ENCODE data around the gene DIPK1C.
"Not testable (repeated sequence)": the region's sequence is repeated elsewhere in the genome, so short reads cannot be mapped to it uniquely, and the experiment has no call there.

The DIPK1C gene

DNA sequence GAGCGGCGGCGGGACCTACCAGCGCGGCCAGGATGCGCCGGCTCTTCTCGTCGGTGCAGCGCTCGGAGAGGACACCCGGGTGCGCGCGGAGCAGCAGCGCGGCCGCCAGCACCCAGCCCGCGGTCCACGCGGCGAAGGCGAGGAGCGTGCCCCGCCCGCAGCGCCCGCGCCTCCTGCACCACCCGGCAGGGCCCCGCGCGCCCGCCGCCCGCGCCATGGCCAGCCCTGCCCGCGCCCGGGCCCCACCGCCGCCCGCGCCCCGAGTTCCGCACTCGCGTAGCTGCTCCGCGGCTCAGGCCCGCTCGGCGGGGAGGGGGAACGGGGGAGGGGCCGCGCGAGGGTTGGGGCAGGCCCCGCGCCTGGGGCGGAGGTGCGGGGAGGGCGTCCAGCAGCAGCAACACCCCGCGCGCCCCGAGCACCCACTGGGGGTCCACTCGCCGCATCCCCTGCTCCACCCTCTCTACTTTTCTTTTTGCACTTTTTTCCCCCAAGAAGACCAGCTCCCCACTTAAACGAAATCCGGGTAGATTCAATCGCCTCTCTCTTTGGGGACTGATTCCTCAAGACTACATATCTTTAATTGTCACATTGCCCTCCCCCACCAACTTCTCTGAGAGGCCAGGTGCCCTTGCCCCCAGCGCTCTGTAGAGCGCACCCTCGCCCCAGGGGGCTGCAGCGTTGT, at the start of gene DIPK1C:
Gene DIPK1C, minus strand, starts transcription at position 266 of the 682 bp plus-strand sequence. Its CDS starts 49 bp downstream, at position 217.
- TF ChIP-seq JUND (IDR thresholded peaks at IDR 0.05; ENCODE audit: low read depth): no peak
- no peak for DNase-seq (ENCODE audit: low read depth in 1 of 2, low spot score in 1 of 2)
- in situ Hi-C loops (cut with HindIII; ENCODE audit: low pct_unique_long_range_greater_than_20kb, low sequenced_read_pairs): no loop called here

DNA sequence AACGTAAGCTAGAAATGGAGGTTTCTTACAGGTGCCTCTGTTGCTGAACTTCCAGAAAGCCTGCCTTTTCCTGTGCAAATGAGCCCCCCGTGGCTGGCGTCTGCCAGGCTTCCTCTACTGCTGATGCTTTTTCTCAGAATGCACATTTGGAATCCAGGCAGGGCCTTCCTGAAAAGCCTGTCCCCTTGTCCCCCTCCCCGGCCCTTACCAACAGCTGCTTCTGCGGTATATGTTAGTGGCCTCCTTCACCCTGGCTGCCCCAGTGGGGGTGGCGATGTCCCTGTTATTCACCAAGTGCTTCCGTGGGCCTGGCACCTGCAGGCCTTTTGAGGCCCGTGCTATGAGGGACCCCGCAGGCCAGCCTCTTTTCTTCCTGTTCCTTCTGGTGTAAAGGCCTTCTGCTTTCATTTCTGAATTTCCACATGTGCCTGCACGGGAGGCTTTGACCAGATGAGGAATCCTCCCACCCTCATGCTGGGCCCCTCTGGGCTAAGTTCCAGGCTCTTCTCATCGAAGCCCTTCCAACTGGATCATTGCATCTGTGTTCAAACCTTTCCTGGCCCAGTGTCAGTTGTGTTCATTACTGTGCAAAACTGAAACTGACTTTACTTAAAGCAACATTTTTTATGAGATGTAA, 49.5 kb upstream of the DIPK1C start:
- in situ Hi-C loops (cut with HindIII; ENCODE audit: low pct_unique_long_range_greater_than_20kb, low sequenced_read_pairs): no loop called here
- no peak for TF ChIP-seq JUND (IDR thresholded peaks at IDR 0.05; ENCODE audit: low read depth)
- DNase-seq (ENCODE audit: low read depth in 1 of 2, low spot score in 1 of 2): no peak

DNA sequence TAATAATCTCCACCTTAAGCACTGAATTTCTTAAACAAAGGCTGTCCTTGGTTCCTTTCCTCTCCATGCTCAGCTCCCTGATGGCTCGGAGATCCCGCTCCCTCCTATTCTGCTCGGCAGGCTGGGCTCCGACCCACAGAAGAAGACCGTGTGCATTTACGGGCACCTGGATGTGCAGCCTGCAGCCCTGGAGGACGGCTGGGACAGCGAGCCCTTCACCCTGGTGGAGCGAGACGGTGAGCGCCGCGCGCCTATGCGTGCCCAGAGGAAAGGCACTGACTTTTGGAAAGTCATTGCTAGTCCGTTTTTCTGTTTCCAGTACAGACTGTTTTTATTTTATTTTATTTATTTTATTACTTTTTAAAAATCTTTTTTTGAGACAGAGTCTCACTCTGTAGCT, 48.7 kb upstream of the DIPK1C start:
- in situ Hi-C loops (cut with HindIII; ENCODE audit: low pct_unique_long_range_greater_than_20kb, low sequenced_read_pairs): no loop called here
- no peak for TF ChIP-seq JUND (IDR thresholded peaks at IDR 0.05; ENCODE audit: low read depth)
- no peak for DNase-seq (ENCODE audit: low read depth in 1 of 2, low spot score in 1 of 2)

DNA sequence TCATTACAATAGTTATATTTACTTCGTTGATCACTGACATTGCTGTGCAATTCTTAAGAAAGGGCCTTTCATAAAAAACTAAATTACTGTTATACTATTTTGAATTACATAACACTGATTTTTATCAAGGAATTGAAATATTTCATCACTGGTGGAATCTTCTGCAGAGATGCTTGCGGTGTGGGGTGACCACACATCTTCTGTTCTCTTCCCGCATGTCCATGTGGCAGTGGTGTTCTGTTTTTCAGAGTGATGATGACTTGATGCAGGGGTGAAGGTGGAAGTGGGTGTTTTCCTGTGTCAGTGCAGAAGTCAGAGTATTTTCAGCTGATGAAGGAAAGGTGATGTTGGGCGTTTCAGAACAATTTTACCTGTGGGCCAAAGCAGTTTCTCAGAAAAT, 46.0 kb upstream of the DIPK1C start:
- TF ChIP-seq JUND (IDR thresholded peaks at IDR 0.05; ENCODE audit: low read depth): no peak
- no peak for DNase-seq (ENCODE audit: low read depth in 1 of 2, low spot score in 1 of 2)
- in situ Hi-C loops (cut with HindIII; ENCODE audit: low pct_unique_long_range_greater_than_20kb, low sequenced_read_pairs): no loop called here

DNA sequence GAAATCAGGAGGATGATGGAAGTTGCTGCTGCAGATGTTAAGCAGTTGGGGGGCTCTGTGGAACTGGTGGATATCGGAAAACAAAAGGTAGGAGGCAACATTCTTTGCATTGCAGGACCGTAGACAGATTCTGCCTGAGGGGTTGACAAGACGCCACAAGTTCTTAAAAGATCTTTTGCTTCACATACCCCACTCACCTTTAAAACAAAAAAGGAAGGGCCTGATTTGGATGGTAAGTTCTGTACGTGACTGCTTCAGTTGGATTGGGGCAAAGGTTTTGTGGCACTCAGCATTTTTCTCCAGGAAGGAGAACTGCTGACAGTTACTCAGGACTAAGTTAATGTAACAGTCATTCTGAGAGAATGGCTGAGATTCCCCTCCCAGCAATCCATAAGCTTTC, 44.3 kb upstream of the DIPK1C start:
- TF ChIP-seq JUND (IDR thresholded peaks at IDR 0.05; ENCODE audit: low read depth): no peak
- in situ Hi-C loops (cut with HindIII; ENCODE audit: low pct_unique_long_range_greater_than_20kb, low sequenced_read_pairs): no loop called here
- DNase-seq (ENCODE audit: low read depth in 1 of 2, low spot score in 1 of 2): peak in 1 of 2 experiments; percentile 35

DNA sequence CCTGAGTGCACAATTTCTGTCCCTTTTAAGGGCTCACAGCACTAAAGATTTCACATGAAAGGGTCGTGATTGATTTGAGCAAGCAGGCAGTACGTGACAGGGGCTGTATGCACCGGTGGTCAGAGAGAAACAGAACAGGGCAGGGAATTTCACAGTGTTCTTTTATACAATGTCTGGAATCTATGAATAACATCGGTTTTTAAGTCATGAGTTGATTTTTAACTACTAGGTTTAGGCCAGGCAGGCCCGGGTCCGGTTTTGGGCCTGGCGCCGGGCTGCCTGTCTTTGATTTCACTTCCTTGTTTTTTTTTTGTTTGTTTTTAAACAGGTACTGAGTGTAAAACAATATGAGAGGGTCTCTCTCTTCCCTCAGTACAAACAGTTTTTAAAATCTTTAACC, 43.7 kb upstream of the DIPK1C start:
- DNase-seq (ENCODE audit: low read depth in 1 of 2, low spot score in 1 of 2); in situ Hi-C loops (cut with HindIII; ENCODE audit: low pct_unique_long_range_greater_than_20kb, low sequenced_read_pairs): not testable (repeated sequence)

DNA sequence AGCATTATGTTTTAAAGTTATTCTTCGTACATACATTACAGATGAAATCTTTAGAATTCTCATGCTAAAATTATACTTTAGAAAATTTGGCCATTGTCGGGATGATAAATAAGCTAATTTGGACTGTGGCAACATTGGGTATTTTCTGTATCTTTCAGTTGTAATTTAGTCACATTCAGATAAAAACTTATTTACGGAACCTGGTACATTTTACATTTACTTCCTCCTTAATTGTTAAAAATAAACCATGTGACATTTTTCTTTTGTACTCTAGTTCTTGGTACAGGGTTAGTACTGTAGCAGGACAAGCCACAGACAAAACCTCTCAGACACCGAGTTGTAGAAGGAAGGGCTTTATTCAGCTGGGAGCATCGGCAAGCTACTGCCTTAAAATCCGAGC, 43.3 kb upstream of the DIPK1C start:
- in situ Hi-C loops (cut with HindIII; ENCODE audit: low pct_unique_long_range_greater_than_20kb, low sequenced_read_pairs): no loop called here
- DNase-seq (ENCODE audit: low read depth in 1 of 2, low spot score in 1 of 2): no peak

DNA sequence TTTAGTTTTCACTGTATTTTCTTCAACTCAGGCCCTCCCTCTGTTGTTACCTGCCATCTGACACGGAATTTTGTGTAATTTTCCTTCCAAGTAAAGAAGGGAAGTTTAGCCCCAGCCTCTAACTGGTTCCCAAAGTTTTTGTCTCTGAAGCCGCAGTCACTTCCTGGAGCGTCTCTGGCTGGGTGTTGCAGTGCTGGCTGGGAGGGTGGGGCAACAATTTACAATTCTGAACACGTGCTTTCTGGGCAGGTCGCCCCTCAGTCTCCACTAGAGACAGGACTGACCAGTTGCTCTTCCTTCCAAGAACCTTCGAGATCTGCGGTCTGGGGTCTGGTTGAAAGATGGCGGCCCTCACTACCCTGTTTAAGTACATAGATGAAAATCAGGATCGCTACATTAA, 42.5 kb upstream of the DIPK1C start:
- DNase-seq (ENCODE audit: low read depth in 1 of 2, low spot score in 1 of 2): peak; percentile 72 to 90
- in situ Hi-C loops (cut with HindIII; ENCODE audit: low pct_unique_long_range_greater_than_20kb, low sequenced_read_pairs): no loop called here
- no peak for TF ChIP-seq JUND (IDR thresholded peaks at IDR 0.05; ENCODE audit: low read depth)

More for the DNA sequence above, 43.3 kb upstream of the DIPK1C start:
- TF ChIP-seq JUND (IDR thresholded peaks at IDR 0.05; ENCODE audit: low read depth): no peak

DNA sequence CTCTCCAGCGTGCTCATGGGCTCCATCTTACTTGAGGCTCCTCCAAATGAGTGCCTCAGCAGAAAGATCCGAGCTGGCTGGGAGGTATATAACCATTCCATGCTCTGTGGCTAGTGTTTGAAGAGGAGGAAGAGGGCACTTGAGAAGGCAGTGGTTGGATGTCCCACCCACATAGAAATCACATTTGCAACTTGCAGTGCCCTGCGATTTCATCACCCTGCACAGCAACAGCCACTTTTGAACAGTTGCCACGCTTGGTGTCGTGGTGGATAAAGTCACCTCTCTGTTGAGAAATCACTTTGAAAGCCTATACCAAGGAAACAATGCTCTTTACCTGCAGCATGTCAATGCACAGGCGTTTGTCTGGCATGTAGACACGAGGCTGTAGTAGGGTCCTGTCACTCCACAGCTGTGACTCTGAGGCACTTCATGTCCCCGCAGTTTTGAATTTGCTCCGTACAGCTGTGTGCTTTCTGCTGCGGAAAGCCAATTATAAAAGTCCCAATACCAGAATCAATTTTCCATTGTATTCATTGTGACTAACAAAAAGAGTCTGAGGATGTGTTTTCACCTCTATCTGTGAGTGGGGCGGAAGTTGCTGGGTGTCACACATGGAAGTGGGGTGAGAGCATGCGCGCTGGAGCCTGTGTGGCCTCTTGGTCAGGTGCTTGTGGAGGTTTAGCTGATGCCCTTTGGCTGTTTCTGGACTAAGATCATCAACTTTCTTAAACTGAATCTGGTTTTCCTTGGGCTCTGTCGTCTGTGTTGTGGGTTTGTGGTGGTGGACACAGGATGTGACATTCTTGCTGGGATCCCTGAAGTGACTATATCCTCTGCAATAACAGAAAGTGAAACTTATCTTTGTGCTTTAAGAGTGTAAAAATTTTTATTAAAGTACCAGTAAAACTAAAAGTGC, 41.9 kb upstream of the DIPK1C start:
- in situ Hi-C loops (cut with HindIII; ENCODE audit: low pct_unique_long_range_greater_than_20kb, low sequenced_read_pairs): no loop called here
- peak; percentile 28 to 46 for DNase-seq (ENCODE audit: low read depth in 1 of 2, low spot score in 1 of 2)
- no peak for TF ChIP-seq JUND (IDR thresholded peaks at IDR 0.05; ENCODE audit: low read depth)

DNA sequence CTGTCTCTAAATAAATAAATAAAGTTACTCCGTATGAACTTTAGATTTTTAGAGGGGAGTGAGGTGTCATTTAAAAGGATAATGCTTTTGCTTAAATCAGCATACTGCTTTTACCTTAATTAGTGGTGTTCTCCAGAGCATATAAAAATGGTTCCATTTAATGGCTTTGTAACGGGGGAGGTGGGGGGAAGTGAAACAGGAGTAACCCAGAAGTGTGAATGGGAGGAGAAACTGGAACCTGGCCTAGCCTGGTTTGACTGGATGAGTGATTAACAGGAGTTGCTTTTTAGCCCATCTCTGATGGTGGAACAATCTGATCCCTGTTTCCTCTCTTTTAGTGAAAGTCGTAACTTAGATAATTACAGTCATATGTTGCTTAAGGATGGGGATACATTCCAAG, 40.7 kb upstream of the DIPK1C start:
- no peak for TF ChIP-seq JUND (IDR thresholded peaks at IDR 0.05; ENCODE audit: low read depth)
- in situ Hi-C loops (cut with HindIII; ENCODE audit: low pct_unique_long_range_greater_than_20kb, low sequenced_read_pairs): no loop called here
- DNase-seq (ENCODE audit: low read depth in 1 of 2, low spot score in 1 of 2): no peak

DNA sequence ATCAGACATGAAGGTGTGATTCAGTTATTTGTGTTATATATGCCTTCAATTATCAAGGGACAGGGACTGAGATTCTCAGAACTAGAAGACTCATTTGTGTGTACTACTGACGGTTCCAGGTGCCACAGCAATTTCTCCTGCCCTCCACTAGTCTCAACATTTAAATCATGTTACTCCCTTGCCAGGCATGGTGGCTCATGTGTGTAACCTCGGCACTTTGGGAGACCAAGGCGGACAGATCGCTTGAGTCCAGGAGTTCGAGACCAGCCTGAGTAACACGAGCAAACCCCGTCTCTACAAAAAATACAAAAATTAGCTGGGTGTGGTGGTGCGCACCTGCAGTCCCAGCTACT, 40.2 kb upstream of the DIPK1C start:
- DNase-seq (ENCODE audit: low read depth in 1 of 2, low spot score in 1 of 2): peak in 1 of 2 experiments; percentile 1
- TF ChIP-seq JUND (IDR thresholded peaks at IDR 0.05; ENCODE audit: low read depth): no peak
- in situ Hi-C loops (cut with HindIII; ENCODE audit: low pct_unique_long_range_greater_than_20kb, low sequenced_read_pairs): no loop called here

DNA sequence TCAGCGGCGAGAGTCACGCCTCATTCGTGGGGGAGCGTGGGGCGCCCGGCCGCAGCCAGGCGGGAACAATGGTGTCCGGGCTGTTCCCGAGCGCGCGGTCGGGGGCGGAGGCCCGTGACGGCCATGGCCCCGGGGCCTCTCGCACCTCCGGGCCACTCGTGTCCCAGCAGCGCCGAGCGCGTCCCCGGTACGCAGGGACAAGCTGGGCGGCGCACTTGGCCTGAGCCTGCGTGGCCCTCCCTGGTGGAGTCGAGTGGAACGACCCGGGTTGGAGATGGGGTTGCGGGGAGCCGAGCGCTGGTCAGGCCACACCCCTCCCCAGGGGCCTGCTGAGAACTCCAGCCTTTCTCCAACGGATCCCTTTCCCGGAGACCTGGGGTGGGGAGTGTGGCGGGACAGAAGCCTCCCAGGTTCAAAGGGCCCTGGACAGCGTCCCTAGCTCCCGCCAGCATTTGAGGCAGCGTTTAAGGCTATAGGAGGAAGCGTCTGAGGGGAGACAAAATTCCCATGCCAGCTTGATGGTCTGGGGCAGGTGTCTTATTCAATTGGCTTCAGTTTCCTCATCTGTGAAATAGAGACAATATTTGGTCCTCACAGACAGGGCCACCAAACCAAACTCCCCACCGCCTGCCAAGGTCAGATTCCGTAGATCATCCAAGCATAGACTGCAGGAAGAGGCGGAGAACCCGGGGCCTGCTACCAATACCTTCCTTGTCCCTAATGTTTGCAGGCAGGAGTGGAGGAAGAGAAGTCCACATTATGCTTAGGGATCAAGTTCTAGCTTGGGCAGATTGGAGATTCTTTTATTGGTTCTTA, 39.6 kb upstream of the DIPK1C start:
- peak in 1 of 2 experiments; percentile 73 for DNase-seq (ENCODE audit: low read depth in 1 of 2, low spot score in 1 of 2)
- in situ Hi-C loops (cut with HindIII; ENCODE audit: low pct_unique_long_range_greater_than_20kb, low sequenced_read_pairs): no loop called here
- no peak for TF ChIP-seq JUND (IDR thresholded peaks at IDR 0.05; ENCODE audit: low read depth)
